MG63 (cell line): ENCODE measurements around the gene NEUROG2. TPM values are rescaled to one million over a fixed set of nuclear protein-coding genes. Genes with fewer than 3 reads are reported as not detected.
"Not testable (repeated sequence)": the region's sequence is repeated elsewhere in the genome, so short reads cannot be mapped to it uniquely, and the experiment has no call there.

ENCODE experiments used
- DNase-seq: peaks from one replicate; pipeline ENCODE4 v3.0.0-alpha.2; 2020
- H3K27me3 ChIP-seq: fragments of 250-450 bp; sonication (Bioruptor Pico); 2 replicates; pipeline ENCODE4 v1.5.1; 2020; ENCODE audit warnings: mild to moderate bottlenecking, moderate library complexity
- H3K36me3 ChIP-seq: fragments of 250-450 bp; sonication (Bioruptor Pico); 2 replicates; pipeline ENCODE4 v1.5.1; 2020; ENCODE audit warnings: mild to moderate bottlenecking, moderate library complexity
- H3K4me3 ChIP-seq: fragments of 250-450 bp; sonication (Bioruptor Pico); 2 replicates; pipeline ENCODE4 v1.5.1; 2020; ENCODE audit warnings: mild to moderate bottlenecking, moderate library complexity
- H3K9me3 ChIP-seq: fragments of 250-450 bp; sonication (Bioruptor Pico); 2 replicates; pipeline ENCODE4 v1.5.1; 2020; ENCODE audit warnings: mild to moderate bottlenecking, moderate library complexity
- total RNA-seq: library from RNA; depleted of rRNA; stranded (reverse); fragments of >200 nt; shearing (Covaris generic); gene quantifications from 2 replicates; pipeline ENCODE4 v1.2.3, GENCODE V29; 2014; ENCODE audit warnings: low replicate concordance; rRNA removed

The NEUROG2 gene
- total RNA-seq, 1 experiment from 2014 or later = not detected

DNA sequence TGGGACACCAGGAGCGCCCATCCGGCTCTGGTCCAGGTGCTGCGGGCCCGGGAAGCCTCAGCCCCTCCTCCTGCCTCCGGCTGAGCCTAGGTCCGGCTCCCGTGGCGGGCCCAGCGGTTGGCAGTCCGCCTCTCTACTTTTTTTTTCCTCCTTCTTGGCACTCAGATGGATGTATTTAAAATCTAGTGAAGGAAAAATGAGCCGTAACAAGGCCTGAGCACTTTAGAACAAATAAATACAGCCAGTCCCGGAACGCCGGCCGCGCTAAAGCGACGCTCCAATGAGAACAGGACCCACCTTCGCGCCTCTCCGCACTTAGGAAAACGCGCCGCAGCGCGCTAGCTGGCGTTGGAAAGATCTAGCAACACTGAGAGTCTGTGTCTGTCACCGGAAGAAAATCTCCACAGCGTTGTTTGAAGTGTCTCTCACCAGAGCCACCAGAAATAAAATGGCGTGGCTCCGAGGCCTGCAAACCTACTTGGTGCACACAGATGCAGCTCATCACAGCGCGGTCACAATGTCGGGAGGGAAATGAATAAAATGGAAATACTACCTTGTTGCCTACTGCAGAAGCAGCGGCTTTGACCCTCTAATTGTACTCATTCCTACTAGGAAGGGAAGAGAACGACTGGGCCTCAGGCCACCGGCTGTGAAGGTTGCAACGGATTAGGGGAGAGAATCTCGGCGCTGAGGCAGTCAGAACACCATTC lies 4.7 kb downstream of the NEUROG2 start:
- no peak overlapping the region for H3K4me3 ChIP-seq

DNA sequence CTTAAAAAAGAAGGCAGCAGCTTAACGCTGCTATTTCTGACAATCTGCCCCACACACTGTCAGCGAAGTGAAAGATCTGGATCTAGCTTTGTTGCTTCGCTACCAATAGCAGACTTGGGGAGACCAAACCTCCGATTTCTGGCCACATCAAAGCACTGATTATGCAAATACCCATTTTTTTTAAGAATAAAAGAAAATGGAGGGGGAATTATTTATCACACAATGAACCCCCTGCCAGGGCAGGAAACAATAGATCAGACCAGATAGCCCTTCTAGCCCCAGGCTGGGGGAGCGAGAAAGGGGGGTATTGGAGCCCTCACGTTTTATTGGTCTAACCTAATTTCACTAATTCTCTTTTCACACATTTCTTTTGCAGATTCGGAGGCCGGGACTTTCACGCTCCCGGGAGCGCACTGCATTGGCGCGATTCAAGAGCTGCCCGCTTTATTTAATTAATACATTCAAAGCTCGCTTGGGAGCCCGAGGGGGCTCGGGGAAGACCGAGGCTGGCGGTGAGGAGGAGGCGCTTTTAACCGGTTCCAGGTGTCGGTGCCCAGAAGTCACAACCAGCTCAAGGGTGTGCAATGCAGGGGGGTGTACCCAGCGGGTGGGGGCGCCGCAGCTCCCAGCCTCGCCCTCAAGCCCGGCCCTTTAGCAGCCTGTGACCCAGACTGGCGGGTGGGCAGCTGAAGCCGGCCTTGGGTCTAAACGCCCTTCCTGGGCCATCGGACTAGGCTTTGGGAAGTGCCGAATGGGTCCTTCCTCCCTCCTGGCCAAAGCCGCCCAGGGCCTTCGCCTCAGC lies 5.5 kb downstream of the NEUROG2 start:
- H3K9me3 ChIP-seq = no peaks in the 10 kb centered on the region
- no peaks in the 10 kb centered on the region for H3K36me3 ChIP-seq
- peaks cover 42% of the 10 kb centered on the region for H3K27me3 ChIP-seq
- H3K4me3 ChIP-seq = peak overlapping the region; percentile 21
- DNase-seq = no peak

More for the DNA sequence above, 4.7 kb downstream of the NEUROG2 start:
- no peak for DNase-seq
- Histone ChIP-seq H3K27me3 (peaks cover 43% of the 10 kb centered on the region), H3K36me3 (no peaks in the 10 kb centered on the region), H3K9me3 (no peaks in the 10 kb centered on the region)

DNA sequence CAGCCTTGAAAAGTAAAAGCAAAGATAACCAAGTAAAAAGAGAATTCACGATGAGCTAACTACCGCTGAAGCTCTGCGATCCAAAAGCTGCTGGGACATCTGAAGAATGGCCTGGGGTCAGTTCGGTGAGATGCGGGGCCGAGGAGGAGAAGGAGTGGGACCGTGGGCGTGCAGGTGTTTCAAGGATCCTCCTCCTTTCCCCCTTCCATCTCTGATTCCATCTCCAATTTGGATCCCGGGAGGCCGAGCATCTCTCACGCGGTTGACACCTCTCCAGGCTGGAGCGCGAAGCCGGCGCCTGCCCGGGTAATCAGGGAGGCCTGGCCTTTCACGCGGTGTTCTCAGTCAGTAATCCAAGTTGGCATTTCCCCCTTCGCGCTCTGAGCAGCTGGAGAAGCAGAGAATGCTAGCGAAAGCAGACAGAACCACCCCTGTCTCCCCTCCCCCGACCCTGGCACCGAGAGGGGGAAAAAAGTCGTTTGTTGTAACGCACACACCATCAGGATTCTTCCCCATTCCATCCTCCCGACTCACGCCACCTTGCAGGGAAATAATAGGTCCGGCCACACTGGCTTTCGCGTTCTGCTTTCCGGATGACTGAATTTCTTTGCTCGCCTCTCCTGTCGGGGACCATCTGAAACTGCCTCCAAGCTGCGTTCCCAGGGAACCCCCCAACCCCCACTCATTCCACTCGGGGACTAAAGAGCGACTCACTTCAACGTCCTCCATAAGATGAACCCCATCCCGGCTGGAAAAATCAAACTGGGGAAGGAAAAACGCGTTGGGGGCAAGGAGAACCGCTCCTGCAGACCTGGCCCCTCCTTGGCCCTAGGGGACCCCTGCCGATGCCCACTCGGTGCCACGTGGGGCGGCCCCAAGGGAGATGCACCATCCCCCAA lies 6.5 kb downstream of the NEUROG2 start:
- peaks cover 35% of the 10 kb centered on the region for H3K27me3 ChIP-seq
- H3K9me3 ChIP-seq = no peaks in the 10 kb centered on the region
- peak; percentile 20 for DNase-seq
- H3K36me3 ChIP-seq = no peaks in the 10 kb centered on the region
- peak overlapping the region; percentile 20; the same call in 1 of the 2 replicates for H3K4me3 ChIP-seq

DNA sequence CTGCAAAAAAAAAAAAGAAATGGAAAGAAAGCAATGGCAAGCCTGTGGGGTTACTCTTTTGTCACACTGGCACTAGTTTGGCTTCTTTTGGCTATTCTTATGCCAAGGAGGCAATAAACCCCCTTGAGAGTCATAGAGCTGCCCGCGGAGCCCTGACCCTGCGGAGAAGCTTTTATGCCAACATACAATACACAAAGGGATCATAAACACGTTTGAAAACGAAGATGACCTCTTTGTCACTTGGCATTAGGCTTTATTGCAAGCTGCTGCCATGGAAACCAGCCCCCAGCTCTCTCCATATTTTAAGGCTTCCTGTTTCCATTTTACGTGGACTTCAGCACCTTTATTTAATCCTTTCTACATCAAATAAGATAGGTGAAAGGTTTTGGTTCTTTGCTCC lies 7.6 kb downstream of the NEUROG2 start:
- no peak for DNase-seq
- H3K36me3 ChIP-seq = no peaks in the 10 kb centered on the region
- peaks cover 25% of the 10 kb centered on the region for H3K27me3 ChIP-seq
- no peaks in the 10 kb centered on the region for H3K9me3 ChIP-seq
- no peak overlapping the region for H3K4me3 ChIP-seq

DNA sequence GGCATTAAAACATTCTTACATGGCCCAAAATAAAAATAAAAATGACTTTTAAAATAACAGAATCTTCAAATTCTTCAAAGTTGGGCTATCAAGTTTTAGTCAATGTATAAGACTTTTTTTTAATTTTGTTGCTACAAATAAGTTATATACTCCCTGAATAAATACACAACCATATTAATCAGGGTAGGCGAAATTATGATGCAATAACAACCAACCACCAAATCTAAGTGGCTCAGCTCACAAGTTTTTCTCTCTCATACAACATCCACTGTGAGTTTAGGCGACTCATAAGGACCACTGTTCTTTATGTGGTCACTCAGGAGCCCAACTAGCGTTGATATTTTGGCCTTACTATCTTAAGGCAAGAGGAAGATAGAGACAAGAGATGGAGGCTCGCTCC lies 11.2 kb downstream of the NEUROG2 start:
- Histone ChIP-seq H3K9me3 (no peaks in the 10 kb centered on the region), H3K27me3 (peaks cover 12% of the 10 kb centered on the region), H3K36me3 (no peaks in the 10 kb centered on the region), H3K4me3 (no peak overlapping the region)
- DNase-seq = no peak

DNA sequence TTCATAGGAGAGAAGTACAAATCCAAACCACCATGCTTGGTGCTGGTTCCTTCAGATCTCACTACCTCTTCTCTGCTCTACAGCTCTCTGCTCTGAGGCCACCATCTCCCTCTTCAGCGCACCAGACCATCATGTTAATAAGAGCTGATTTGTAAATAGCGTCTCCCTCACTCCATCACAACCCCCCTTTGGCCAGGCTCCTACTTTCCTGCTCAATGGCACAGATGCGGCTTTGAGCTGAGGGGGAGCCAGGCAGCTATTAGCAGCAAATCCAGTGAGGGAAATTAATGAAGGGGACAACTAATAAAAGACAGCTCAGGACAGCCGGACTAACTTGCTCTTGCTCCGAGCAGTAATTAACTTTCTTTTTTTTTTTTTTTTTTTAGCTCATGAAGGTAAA lies 13.1 kb downstream of the NEUROG2 start:
- Histone ChIP-seq H3K9me3 (no peaks in the 10 kb centered on the region), H3K4me3 (no peak overlapping the region), H3K27me3 (no peaks in the 10 kb centered on the region; the same call in 1 of the 2 replicates), H3K36me3 (no peaks in the 10 kb centered on the region)
- DNase-seq = no peak

DNA sequence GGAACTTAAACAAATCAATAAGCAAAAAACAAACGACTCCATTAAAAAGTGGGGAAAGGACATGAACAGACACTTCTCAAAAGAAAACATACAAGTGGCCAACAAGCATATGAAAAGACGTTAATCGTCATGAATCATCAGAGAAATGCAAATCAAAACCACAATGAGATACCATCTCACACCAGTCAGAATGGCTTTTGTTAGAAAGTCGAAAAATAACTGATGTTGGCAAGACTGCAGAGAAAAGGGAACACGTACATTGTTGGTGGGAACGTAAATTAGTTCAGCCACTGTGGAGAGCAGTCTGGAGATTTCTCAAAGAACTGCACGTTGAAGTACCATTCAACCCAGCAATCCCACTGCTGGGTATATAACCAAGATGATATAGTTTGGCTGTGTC lies 23.7 kb downstream of the NEUROG2 start:
- H3K9me3 ChIP-seq = no peaks in the 10 kb centered on the region
- H3K4me3 ChIP-seq = no peak overlapping the region
- no peak for DNase-seq
- H3K36me3 ChIP-seq = no peaks in the 10 kb centered on the region
- H3K27me3 ChIP-seq = no peaks in the 10 kb centered on the region

DNA sequence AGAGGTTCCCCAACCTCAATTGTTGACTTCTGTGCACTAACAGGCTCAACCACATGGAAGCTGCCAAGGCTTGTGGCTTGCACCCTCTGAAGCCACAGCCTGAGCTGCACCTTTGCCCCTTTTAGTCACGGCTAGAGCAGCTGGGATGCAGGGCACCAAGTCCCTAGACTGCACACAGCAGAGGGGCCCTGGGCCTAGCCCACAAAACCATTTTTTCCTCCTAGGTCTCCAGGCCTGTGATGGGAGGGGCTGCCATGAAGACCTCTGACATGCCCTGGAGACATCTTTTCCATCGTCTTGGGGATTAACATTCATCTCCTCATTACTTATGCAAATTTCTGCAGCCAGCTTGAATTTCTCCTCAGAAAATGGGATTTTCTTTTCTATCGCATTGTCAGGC lies 25.2 kb downstream of the NEUROG2 start:
- not testable (repeated sequence) for H3K27me3 ChIP-seq, DNase-seq, H3K4me3 ChIP-seq, H3K9me3 ChIP-seq, H3K36me3 ChIP-seq

DNA sequence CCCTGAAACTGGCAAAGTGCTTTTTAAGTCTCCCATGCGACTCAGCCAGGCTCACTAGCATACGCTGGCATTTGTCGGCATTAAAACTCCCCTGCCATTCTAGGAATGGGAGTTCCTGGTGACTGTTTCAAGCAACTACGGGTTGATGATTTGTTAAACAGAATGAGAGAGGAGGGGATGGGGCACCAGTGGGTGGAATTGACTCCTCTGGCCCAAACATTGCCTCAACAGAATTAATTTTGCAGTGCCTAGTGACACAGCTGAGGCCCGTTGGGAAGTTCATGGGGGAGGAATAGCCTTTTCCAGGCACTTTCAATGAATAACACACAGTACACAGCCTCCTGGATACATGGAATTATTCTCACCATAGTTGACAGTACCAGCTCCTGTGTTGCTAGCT lies 30.1 kb downstream of the NEUROG2 start:
- Histone ChIP-seq H3K4me3 (no peak overlapping the region), H3K27me3 (no peaks in the 10 kb centered on the region), H3K36me3 (no peaks in the 10 kb centered on the region), H3K9me3 (no peaks in the 10 kb centered on the region)
- DNase-seq = no peak

DNA sequence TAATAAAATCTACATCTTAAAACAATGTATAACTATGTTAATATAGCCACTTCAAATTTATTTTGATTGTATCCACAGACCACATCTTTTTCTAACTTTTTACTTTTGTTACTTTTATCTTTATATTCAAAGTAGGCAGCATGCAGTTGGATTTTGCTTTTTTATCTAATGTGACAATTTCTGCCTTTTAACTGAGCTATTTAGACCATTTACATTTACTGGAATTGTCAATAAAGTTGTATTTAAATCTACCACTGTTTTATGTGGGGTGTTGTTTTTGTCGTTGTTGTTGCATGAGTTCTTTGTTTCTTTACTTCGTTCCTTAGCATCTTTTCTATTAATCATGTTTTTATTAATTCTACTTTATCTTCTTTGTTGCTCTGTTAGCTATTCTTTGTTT lies 42.0 kb downstream of the NEUROG2 start:
- Histone ChIP-seq H3K36me3 (no peaks in the 10 kb centered on the region), H3K9me3 (no peaks in the 10 kb centered on the region), H3K27me3 (no peaks in the 10 kb centered on the region), H3K4me3 (no peak overlapping the region)
- no peak for DNase-seq

DNA sequence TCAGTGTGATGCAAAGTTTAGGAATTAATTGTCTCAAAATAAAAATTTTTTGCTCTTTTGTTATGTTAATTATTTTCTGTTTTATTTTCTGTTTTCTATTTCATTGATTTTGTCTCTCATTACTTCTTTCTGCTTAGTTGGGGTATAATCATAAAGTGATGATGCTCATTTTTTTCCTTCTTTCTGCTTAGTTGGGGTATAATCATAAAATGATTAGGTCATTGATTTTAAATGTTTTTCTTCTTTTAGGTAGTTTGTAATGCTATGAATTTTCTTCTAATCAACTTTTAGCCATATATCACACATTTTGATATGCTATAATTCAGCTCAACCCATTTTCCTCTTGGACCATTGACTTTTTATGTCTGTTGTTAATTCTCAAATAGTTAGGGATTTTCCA lies 43.7 kb downstream of the NEUROG2 start:
- Histone ChIP-seq H3K9me3 (no peaks in the 10 kb centered on the region), H3K27me3 (no peaks in the 10 kb centered on the region), H3K36me3 (no peaks in the 10 kb centered on the region), H3K4me3 (no peak overlapping the region)
- no peak for DNase-seq

Other genes starting within 250 kb of the NEUROG2 start
- 4.1 and 7.6 TPM in 2 replicates for gene TIFA, start 230.3 kb downstream of the NEUROG2 start, total RNA-seq
- 2.1 and 8.8 TPM in 2 replicates for gene ALPK1, start 218.8 kb downstream of the NEUROG2 start, total RNA-seq
- 2.5 and 3.3 TPM in 2 replicates for gene ZGRF1, start 120.7 kb upstream of the NEUROG2 start, total RNA-seq
- 25.7 and 53.8 TPM in 2 replicates for gene LARP7, start 121.0 kb upstream of the NEUROG2 start, total RNA-seq